Activated CD4-positive, alpha-beta T cell treated with anti-CD3 and anti-CD28 coated beads, Interleukin-2, amount 50 U/mL, for 48 hours (primary cell): ENCODE measurements around the gene ERGIC1.
"Not testable (repeated sequence)": the region's sequence is repeated elsewhere in the genome, so short reads cannot be mapped to it uniquely, and the experiment has no call there.

Source experiments
- DNase-seq, 2 experiments: peaks; one replicate each; pipeline ENCODE4 v3.0.0-alpha.2; 2020

ERGIC1 gene, protein sequence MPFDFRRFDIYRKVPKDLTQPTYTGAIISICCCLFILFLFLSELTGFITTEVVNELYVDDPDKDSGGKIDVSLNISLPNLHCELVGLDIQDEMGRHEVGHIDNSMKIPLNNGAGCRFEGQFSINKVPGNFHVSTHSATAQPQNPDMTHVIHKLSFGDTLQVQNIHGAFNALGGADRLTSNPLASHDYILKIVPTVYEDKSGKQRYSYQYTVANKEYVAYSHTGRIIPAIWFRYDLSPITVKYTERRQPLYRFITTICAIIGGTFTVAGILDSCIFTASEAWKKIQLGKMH

DNA sequence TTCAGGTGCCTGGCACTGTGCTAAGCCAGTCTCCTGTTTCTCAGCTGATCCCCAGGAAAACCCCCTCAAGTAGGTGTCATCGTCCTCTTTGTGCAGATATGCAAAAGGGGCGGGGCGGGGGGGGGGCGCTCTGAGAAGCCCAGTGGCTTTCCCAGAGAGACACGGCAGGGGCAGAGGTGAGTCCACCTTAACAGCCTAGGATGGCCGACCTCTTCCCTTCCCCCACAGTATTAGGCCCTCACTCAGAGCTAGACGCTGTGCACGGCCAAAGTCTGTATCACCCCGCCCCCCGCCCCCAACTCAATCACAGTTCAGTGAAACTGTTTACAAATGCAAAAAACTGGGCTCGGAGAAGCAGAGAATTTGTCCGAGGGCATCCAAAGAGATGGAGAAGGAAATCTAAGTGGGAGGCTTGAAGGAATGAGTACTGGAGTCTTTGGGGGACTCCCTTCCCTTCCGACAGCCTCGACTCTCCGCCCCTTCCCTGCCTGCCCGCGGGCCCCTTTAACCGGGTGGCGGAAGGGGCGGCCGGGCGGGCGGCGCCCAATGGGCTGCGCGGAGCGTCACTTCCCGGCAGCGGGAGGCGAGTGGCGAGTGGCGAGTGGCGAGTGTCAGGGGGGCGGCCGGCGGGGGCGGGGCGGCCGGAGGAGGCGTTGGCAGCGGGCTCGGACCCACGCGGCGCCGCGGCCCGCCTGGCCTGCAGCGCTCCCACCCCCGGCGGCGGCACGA, at the start of gene ERGIC1:
ERGIC1 (plus strand) TSS at position 566 of the 729 bp plus-strand sequence; CDS start at position 729, 163 bp downstream.
- DNase-seq = peak; percentile 62 to 76

DNA sequence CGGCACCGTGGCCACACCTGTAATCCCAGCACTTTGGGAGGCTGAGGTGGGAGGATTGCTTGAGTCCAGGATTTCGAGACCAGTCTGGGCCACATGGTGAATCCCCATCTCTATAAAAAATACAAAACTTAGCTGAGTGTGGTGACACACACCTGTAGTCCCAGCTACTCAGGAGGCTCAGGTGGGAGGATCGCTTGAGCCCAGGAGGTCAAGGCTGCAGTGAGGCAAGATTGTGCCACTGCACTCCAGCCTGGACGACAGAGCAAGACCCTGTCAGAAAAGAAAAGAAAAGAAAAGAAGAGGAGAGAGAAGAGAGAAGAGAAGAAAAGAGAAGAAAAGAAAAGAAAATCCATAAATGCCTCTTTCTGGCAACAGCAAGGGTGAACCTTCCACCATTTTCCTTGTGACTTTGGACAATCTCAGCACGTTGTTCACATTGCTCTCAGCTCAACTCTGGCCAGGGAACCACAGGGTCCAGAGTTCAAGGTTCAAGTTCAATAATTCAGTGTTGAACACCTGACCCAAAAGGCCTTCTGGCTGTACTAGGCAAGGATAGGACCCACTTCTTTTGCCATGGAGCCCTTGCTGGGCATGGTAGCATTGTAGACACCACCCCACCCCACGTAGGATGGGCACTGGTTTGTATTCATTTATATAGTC, 48.5 kb upstream of the ERGIC1 start:
- DNase-seq = no peak

DNA sequence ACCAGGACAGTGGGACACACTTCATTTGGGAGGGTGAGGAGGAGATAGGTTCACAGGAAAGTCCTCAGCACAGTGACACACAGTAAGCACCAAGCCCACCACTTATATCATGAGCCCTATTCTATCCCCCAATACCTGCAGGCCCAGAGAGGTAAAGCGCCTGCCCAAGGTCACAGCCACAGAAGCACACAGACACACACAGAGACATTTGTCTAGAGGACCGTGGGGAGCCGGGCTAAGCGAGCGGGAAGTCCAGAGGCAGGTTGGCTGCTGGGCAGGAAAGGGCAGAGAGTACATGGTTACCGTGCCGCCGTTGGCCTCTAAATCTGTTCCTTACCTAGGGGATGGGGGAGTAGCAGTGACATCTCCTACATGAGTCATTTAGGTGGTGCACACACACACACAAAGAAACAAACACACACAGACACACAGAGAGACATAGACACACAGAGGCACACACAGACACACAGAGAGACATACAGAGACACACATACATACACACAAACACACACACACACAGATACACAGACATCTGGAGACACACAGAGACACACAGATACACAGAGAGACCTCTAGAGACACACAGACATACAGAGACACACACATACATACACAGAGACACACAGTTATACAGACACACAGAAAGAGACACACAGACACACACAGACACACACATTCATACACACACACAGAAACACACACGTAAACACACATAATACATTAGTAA, 47.2 kb upstream of the ERGIC1 start:
- no peak for DNase-seq

DNA sequence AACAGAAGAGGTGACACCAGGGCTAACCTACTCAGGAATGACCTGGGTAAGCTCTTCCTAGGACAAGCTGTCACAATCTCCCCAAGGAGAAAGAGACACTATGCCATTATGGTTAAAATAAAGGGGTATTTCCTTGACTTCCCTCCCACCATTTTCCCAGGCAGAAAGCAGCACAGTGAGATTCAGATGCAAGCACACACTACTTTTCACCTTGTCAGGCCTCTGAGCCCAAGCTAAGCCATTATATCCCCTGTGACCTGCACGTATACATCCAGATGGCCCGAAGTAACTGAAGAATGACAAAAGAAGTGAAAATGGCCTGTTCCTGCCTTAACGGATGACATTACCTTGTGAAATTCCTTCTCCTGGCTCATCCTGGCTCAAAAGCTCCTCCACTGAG, 46.5 kb upstream of the ERGIC1 start:
- DNase-seq = not testable (repeated sequence)

DNA sequence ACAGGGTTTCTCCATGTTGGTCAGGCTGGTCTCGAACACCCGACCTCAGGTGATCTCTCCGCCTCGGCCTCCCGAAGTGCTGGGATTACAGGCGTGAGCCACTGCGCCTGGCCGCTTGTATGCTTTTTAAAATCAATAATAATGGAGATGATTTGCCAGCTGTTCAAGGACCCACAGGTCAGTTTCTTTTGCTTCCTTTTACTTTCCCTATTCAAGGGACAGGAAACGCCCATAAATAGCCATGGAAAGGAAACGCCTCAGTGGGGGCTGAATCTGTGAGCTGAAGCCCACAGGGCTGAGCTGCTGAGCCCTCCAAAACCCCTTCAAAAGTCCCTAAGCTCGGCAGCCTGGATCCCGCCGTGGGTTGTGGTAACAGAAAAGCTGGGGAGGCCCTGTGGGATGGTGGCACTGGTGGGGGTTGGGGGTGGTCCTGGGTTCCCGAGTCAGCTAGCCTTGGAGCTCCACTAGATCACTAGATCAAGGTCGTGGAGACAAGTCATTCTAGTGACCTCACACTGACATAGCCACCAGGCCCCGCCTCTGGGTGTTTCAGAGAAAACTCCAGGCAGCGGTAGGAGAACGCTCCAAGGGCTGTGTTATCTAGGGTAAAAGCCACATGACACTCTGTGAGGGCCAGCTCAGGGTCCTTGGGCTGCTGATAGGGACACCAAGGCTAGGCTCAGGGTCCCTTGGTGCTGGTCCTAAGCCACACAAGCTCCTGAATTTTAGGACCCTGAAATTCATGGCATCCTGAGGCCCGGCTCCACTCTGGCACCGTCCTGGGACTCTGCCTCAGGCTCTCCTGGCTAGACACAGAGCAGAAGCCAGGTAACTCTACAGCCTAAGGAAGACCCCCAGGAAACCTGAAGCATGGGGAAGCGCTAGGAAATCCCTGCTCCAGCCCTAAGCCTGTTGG, 45.0 kb upstream of the ERGIC1 start:
- DNase-seq = no peak

DNA sequence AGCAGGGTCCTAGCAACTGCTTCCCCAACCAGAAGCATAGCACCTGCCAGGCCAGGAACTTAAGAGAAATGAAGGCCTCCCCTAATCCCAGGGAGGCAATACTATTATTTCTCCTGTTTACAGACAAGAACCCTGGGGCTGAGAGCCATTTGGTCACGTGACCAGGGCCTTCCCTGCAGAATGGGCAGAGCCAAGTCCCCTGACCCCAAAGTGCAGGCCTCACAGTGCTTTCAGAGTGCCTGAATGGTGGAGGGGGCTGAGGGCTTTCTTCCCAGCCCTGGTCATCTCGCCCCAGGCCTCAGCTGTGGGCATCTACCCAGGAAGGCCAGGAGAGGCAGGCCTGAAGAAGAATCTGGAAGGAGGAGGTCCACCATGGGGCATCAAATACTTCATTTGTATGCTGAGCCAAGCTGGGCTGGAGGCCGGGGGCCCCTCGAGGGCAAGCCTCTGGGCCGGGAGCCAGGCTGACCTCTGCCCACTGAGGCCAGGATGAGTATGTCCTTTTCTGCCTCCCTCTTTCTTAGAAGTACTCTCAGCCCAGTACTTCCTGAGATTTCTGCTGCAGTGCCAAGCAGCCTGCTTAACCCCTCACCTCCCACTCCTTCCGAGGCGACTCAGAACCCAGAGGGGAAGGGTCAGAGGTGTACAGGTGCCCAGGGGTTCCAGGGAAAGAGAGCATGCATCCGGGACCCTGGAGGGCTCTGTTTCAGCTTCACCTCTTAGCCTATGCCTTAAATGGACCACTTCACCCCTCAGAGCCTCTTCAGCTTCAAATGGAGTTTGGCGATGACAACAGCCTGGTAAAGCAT, 44.2 kb upstream of the ERGIC1 start:
- DNase-seq = no peak

DNA sequence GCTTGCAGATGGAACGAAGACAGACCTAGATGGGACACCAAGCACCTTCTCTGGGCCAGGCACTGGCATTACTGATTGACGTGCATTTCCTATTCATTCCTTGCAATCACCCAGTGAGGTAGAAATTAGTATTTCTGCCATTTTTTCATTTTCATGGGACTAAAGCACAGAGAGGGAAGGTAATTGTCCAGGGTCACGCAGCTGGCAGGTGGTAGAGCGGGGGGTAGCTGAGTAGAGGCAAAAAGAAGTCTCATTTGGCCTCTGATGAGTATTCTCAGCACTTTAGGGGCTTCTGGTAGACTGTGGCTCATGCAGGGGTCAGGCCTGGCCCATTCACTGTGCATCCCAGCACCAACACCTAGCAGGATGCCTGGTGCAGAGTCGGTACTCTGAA, 43.6 kb upstream of the ERGIC1 start:
- DNase-seq = no peak

DNA sequence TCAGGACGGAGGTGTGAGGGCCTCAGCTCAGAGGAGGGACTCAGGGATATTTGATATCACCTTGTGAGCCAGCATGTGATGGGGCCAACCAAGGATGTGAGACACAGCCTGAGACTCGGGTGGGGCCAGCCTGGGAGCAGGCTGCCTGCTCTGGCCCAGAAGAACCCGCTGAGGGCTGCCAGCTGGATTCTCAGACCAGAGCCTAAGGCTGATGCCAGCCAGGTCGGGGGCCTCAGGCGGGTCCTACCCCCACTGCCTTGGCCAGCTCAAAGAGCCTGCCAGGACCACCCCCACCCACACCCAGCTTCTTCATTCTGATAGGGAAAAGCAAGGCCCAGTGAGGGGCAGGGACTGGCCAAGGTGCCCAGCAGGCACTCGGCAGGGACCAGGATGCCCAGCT, 42.8 kb upstream of the ERGIC1 start:
- no peak for DNase-seq

DNA sequence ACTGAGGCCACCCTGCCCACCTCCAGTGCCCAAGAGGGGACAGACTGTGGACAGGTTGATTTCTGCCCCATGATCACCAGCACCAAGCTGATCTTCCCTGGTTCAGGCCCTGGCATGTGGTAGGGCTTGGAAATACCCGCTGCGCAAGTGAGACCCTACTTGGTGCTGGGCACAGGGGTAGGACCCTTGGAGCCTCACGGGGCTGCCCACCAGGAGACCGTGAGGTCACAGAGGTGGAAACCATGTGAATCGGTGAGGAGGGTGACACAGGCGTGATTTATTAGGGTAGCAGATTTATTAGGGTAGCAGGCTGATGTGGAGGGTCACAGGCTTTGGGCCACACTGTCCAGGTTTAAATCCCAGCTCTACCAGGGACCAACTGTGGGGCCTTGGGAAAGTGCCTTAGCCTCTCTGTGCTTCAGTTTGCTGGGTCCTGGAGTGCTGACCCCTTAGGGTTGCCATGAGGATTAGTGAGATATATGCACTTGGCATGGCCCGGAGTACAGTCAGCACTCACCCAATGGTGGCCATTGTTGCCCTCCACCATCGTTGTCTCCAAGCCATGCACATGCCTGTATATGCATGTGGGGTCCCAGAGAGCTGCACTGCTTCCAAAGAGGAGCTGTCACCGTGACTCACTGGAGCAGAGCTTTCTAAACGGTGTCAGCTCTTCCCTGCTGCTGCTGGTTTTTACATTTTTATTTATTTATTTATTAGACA, 42.2 kb upstream of the ERGIC1 start:
- DNase-seq = no peak

DNA sequence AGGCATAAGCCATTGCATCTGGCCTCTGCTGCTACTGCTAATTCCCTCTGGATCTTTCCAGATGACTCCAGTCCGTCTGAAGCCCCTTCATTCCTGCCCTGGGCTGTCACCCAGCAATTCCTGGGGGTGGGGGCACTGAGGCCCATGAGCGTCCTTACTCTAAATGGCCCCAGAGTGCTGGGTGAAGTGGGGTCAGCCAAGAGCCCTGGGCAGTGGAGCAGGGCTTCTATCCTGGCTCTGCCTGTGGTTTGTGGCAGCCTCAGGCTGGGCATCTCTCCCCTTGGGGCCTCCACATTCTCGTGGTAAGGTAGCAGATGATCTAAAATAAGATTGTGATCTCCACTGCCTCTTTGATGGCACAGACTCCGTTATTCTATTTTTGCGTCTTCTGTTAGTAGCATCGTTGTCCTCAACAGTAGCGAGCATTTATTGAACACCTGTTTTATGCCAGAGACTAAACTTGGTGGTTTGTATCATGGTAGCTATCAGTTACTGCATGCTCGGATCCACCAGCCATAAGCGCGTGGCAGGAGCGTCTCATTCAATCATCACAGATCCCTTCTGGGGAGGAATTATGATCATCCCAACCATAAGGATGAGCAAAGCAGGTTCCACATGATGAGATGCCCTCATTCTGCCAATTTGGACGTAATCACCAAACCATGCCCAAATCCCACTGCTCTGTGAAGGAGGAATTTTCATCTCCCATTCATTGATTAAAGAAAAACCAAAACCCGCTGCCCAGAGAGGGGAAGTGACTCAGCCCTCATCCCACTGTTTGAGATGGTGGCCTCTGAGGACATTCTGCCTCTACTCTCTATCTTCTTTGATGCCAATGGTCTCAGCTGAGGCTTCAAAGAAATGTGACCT, 41.1 kb upstream of the ERGIC1 start:
- DNase-seq = no peak

DNA sequence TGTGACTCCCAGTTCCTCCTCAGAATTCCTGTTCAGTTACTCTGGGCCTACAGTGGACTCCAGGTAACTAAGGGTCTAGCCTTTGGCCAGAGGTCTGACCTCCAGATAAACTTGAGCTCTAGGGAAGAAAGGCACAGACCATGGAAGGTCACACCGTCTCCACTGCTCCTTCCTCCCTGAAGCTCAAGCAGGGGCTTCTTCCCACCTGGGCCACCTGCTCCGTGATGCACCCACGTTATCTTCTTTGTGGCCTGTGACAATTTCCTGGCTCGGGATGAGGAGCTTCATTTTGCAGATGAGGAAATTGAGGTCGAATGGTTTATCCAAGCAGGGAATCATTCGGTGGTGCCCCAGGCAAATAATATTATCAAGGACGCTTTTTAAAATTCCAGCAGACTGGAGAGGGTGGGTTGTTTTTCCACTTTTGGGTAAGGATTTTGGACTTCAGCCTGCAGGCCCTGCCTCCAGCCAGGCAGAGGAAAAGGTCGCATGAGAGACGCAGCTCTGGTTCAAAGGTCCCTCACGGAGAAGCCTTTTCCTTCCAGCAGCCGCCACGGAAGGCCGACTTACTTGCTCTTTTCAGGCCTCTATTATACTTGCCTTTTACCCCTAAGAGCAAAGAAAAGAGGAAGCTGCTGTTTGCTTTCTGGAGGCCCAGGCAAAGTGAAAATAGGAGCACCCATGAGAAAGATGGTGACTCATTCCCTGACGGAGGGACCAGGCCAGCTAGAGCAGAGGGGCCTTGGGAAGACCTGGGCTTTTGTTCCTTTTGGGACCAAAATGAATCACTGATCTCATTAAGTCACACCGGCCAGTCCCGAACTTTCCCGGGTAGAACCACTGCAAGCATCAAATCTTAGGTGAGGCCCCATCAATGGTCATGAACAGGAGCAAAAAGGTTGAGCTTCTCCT, 40.2 kb upstream of the ERGIC1 start:
- no peak for DNase-seq

DNA sequence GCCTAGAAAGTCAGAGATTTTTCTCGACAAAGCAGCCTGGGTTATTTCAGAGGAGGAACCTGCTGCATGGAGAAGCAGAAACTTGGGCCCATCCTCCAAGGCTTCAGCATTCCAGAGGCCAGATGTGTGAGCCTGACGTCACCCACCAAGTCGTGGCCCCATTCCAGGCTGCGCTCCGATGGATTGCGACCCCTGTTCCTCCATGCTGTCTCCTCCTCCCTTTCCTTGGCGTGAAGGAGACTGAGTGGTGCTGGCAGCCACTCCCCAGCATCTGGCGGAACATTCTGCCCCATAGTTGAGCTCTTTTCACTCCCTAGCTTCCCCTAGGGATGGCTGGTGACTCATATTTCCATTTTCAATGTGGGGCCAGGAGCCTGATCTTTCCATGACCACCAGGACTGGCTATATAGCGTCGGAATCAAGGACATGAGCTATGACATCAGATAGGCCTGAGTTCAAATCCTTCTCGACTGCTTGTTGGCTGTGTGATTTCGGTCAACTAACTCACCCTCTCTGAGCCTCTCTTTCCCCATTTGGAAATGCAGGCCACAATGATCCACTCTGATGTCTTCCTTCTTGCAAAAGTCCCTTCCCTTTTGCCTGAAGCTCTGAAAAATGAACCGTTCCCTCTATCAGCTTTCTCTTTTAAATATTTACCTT, 38.6 kb upstream of the ERGIC1 start:
- DNase-seq = no peak

DNA sequence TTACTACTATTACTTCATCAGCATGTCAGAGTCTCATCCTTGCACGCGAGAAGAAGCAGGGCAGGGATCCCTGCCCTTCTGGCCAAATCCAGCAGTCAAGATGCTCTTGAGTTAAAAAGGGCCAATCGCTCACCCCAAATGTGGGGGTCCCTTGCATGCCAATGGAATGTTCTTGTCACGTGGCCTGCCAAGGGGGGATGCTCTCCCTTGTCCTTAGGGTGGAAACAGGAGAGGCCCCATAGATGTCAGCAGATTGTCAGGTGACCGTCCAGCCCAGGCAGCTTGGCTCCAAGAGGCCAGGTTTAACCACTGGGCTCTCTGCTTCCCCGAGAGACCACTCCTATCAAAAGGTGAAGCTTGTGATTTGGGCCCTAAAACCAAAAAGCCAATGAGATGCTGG, 37.7 kb upstream of the ERGIC1 start:
- no peak for DNase-seq

DNA sequence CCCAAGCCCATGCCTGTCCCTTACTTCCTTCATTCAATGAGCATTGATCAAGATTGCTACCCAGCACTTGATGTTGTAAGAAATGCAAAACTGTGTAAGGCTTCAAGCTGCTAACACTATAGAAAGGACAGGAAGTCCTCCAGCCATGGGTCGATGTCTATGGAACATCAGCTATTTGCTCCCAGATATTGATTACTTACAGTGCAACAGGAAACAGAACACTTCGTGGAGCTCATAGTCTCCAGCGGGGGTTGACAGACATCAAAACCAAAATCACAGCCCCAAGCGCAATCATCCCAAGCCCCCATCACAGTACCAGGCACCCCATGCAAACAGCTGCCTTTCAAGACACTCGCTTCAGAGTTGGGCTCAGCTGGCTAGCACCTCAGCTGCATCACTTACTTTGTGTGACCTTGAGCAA, 36.3 kb upstream of the ERGIC1 start:
- DNase-seq = no peak

DNA sequence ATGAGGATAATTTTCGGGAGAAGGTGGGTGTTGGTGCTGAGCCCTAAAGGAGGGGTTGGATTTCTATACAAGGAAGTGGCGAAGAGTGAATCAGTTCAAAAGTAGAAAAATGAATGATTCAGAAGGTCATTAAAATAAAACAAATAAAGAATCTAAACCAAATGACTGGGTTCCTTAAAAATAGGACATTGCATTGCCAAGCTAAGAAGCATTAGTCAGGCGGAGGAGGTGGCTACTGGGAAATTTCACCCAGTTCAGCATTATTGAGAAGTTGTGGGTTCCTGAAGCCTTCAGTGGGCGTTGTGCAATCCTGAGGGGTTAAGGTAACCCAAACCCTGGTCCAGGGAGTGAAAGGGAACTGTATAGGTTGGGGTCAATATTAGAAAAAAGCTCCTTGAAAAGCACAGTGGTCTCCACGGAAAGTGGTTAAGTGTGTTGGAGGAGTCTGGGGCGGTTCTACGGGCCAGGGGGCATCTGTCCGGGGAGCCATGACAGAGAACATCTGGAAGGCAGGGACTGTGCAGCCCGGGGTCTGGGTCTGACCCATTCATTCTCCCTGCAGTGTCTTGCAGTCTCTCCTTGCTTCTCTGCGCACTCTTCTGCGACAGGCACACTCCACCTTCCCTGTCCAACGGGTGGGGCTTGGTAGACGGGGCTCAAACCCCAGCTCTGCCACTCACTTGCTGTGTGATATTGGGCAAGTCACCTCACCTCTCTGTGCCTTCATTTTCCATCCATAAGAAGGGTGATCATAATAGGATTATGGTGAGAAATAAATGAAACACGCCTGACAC, 35.4 kb upstream of the ERGIC1 start:
- DNase-seq = no peak

DNA sequence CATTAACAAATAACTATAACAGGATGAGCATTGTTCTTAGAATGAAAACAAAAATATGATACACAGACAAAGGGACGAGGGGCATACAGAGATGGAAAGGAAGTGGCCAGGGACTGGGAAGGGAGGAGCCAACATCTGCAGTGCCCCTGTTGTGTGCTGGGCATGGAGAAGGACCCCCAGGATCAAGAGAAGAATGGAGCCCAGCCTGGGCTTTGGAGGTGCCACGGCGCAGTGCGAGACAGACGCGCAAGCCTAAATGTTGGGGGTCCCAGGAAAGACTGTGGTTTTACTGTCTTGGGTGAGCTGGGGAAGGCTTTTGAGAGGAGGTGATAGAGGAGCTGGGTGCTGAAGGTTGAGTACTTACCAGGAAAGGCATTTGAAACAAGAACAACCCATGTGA, 34.6 kb upstream of the ERGIC1 start:
- DNase-seq = no peak

DNA sequence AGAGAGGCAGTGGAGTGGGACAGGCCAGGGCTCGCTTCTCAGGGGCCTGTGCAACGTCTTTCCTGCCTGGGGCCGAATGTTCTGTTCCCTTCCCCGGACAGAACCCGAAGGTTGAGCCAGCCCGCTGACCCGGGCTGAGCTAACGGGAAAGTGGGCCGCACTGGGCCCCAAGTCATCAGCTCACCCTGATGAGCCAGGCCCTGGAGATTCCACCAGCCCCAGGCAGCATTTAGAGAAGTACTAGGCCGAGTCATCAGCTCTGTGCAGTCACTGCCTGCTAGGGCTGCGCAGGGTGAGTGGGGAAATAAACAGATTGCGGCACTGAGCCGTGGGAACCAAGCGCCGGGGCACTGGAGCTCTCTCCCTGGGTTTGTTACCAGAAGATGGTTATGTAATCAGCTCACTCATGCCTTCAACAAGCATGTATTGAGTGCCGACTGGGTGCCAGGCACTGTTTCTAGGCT, 33.9 kb upstream of the ERGIC1 start:
- no peak for DNase-seq
